Loucy (cell line): ENCODE measurements around the gene BCAN.
A peak's percentile ranks its signal among the peaks of the same experiment; 100 is the strongest.

Experiments used
- H2AFZ ChIP-seq: fragments of 200-600 bp; sonication (generic); 2 replicates; pipeline ENCODE4 v1.6.0; 2016; ENCODE audit warnings: antibody characterized with exemption, mild to moderate bottlenecking, low read length, moderate library complexity
- H3F3A ChIP-seq: fragments of 200-600 bp; 2 replicates; pipeline ENCODE4 v1.6.0; 2016; ENCODE audit warnings: antibody characterized with exemption, low read depth, mild to moderate bottlenecking
- H3K27me3 ChIP-seq: fragments of 200-600 bp; sonication (generic); 2 replicates; pipeline ENCODE4 v1.6.1; 2014; ENCODE audit warnings: low read length, mild to moderate bottlenecking; ENCODE audit not compliant: insufficient read depth, poor library complexity, severe bottlenecking
- H3K36me3 ChIP-seq: fragments of 200-600 bp; sonication (generic); 2 replicates; pipeline ENCODE4 v1.6.1; 2016; ENCODE audit warnings: low read length; ENCODE audit not compliant: insufficient read depth
- H3K4me1 ChIP-seq: fragments of 200-600 bp; sonication (generic); 2 replicates; pipeline ENCODE4 v1.5.1; 2014; ENCODE audit warnings: low read length, mild to moderate bottlenecking; ENCODE audit not compliant: insufficient read depth, poor library complexity, severe bottlenecking
- H3K4me2 ChIP-seq: fragments of 200-600 bp; sonication (generic); 2 replicates; pipeline ENCODE4 v1.6.0; 2014; ENCODE audit warnings: antibody characterized with exemption, low read length, low read depth, mild to moderate bottlenecking; ENCODE audit not compliant: poor library complexity, severe bottlenecking
- H3K4me3 ChIP-seq: fragments of 200-600 bp; sonication (generic); 2 replicates; pipeline ENCODE4 v1.5.1; 2014; ENCODE audit warnings: low read length, mild to moderate bottlenecking, mixed read lengths; ENCODE audit not compliant: poor library complexity, severe bottlenecking
- H3K79me2 ChIP-seq: fragments of 200-600 bp; sonication (generic); 2 replicates; pipeline ENCODE4 v1.6.1; 2014; ENCODE audit warnings: low read length; ENCODE audit not compliant: insufficient read depth
- H3K9ac ChIP-seq: fragments of 200-600 bp; sonication (generic); 2 replicates; pipeline ENCODE4 v1.6.0; 2014; ENCODE audit warnings: mild to moderate bottlenecking, low read depth, low read length, moderate library complexity; ENCODE audit not compliant: poor library complexity, severe bottlenecking
- H3K9me2 ChIP-seq: fragments of 200-600 bp; sonication (generic); replicated peaks from 2 replicates; pipeline ENCODE4 v1.6.1; 2016; ENCODE audit warnings: low read depth, low read length, mixed read lengths
- H3K9me3 ChIP-seq: fragments of 200-600 bp; sonication (generic); 2 replicates; pipeline ENCODE4 v1.6.1; 2014; ENCODE audit warnings: mild to moderate bottlenecking, antibody characterized with exemption, low read length, low read depth; ENCODE audit not compliant: insufficient read depth
- H4K20me1 ChIP-seq: fragments of 200-600 bp; sonication (generic); 2 replicates; pipeline ENCODE4 v1.6.0; 2014; ENCODE audit warnings: antibody characterized with exemption, low read length, mild to moderate bottlenecking; ENCODE audit not compliant: insufficient read depth, poor library complexity, severe bottlenecking
- EZH2phosphoT487 ChIP-seq: fragments of 200-600 bp; IDR thresholded peaks from 2 replicates; pipeline ENCODE4 v1.6.1; 2018; ENCODE audit warnings: antibody characterized with exemption, mild to moderate bottlenecking, moderate library complexity, borderline replicate concordance
- TF ChIP-seq, protein P1 (sequence below): fragments of 200-600 bp; sonication (generic); conservative IDR thresholded peaks from 2 replicates; pipeline ENCODE4 v1.5.1; 2014; ENCODE audit warnings: mild to moderate bottlenecking, antibody characterized with exemption, low read length

BCAN gene

DNA sequence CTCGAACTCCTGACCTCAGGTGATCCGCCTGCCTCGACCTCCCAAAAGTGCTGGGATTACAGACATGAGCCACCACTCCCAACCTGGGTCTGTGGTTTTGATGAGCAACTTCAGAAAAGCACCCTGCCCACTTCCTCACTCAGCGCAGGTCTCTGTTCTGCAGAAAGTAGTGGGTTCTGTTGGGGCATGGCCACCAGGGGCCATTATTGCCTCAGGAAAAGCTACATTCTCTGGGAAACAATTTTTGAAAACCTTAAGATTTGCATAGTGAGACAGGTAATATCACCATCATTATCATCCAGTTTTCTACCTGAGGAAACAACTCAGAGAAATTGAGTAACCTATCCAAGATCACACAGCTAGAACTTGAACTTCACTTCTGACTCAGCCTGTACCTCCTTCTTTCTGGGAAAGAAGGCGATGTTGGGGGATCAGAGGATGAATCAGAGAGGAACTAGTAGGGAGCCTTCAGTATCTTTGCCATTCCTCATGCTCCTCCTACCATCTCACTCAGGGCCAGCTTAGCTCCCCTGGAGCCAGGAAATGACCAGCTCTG, 42.4 kb downstream of the BCAN start:
- Histone ChIP-seq H3K36me3 (no peaks in the 10 kb centered on the region), H2AFZ (no peak overlapping the region)

DNA sequence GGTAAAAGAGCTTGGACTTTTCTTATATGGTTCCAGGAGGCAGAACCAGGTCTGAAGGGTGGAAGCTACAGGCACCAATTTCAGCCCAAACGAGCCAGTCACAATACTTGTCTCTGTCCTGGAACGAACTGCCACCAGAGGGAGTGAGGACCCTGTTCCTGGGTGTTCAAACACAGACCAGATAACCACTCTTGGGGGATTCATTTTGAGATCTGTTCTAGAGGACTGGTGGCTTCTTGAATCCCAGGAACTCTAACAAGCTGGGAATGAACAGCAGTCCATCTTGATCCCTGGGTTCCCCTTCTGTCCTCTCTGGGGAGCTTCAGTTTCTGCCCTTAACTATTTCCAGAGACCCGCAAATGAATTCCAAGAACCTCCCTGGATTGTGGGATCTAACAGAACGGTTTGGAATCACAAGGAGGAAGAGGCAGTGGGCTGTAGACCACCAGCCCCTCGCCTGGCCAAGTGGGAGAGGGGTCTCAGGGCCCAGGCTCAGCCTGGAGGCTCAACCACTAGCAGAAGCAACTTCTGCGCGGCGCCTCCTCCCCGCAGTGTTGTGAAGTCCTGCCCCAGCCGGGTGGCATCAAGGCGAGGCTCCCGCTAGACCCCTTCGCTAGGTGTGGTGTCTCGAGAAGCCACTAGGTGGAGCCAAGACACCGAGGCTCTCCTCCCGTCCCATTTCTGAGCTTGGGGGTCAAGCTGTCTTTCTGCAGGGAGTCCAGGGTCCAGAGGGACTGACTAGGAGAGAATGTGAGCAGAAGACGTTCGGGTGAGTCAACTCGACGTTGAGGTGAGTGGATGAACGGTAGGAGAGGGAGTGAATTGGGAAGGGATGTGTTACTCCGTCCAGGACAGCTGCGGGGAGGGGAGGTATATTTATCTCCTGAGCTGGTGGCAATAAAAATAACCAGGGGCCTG, 47.4 kb downstream of the BCAN start:
- no peaks in the 10 kb centered on the region for H3K79me2 ChIP-seq
- H3K9ac ChIP-seq: peak overlapping the region; percentile 51
- no peaks in the 10 kb centered on the region for H3K9me3 ChIP-seq
- no peaks in the 10 kb centered on the region for H3K27me3 ChIP-seq
- TF ChIP-seq, protein P1, sequence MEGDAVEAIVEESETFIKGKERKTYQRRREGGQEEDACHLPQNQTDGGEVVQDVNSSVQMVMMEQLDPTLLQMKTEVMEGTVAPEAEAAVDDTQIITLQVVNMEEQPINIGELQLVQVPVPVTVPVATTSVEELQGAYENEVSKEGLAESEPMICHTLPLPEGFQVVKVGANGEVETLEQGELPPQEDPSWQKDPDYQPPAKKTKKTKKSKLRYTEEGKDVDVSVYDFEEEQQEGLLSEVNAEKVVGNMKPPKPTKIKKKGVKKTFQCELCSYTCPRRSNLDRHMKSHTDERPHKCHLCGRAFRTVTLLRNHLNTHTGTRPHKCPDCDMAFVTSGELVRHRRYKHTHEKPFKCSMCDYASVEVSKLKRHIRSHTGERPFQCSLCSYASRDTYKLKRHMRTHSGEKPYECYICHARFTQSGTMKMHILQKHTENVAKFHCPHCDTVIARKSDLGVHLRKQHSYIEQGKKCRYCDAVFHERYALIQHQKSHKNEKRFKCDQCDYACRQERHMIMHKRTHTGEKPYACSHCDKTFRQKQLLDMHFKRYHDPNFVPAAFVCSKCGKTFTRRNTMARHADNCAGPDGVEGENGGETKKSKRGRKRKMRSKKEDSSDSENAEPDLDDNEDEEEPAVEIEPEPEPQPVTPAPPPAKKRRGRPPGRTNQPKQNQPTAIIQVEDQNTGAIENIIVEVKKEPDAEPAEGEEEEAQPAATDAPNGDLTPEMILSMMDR: peak; percentile 63
- TF ChIP-seq EZH2phosphoT487: no peak
- H3K4me2 ChIP-seq: peak overlapping the region; percentile 93
- H4K20me1 ChIP-seq: no peaks in the 10 kb centered on the region
- peak overlapping the region; percentile 68 for H3K4me3 ChIP-seq
- no peaks in the 10 kb centered on the region for H3K9me2 ChIP-seq
- no peaks in the 10 kb centered on the region for H3K36me3 ChIP-seq
- H3K4me1 ChIP-seq: peaks cover 24% of the 10 kb centered on the region
- H2AFZ ChIP-seq: peak overlapping the region; percentile 98
- H3F3A ChIP-seq: no peaks in the 10 kb centered on the region

More for the DNA sequence above, 42.4 kb downstream of the BCAN start:
- Histone ChIP-seq H4K20me1 (no peaks in the 10 kb centered on the region), H3K9ac (no peak overlapping the region), H3K9me2 (no peaks in the 10 kb centered on the region), H3K9me3 (no peaks in the 10 kb centered on the region), H3K4me3 (no peak overlapping the region), H3F3A (no peaks in the 10 kb centered on the region), H3K27me3 (peaks cover 5% of the 10 kb centered on the region), H3K79me2 (no peaks in the 10 kb centered on the region), H3K4me2 (no peak overlapping the region), H3K4me1 (peaks cover 9% of the 10 kb centered on the region)
- no peak for TF ChIP-seq EZH2phosphoT487
- TF ChIP-seq, protein P1: peak; percentile 46

DNA sequence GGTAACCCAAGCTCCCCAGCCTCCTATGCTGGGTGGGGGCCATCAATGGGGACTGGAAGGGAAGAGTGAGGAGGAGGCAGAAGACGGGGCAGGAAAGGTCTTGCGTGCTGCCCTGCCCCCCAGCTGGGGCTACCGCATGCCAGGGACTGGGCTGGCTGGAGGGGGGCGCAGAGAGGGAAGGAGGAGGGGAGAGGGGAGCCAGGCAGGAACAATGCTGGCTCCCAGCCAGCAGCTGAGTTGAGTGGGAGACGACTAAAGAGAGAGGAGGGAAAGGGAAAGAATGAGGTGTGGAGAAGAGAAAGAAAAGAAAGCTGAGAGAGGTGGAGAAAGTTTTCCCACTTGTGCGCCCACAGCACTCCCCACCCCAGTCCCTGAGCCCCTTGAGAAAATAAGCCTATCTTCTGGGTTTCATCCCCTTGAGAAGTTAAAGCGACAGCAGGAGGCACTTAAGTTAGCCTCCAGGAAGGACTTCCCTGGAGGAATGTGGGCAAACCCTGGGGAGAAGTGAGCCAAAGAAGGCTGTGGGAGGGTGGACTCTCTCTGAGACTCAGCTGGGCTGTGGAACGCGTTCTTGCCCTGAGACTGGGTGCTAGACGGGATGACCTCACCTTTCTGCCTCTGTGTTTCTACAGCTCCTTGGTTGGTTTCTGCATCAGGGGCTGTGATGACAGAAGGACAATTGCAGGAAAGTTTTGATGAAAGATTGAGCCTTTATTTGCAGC, 48.2 kb downstream of the BCAN start:
- H2AFZ ChIP-seq: no peak overlapping the region
- H3K9ac ChIP-seq: no peak overlapping the region
- no peaks in the 10 kb centered on the region for H3K9me3 ChIP-seq
- TF ChIP-seq, protein P1: no peak
- TF ChIP-seq EZH2phosphoT487: no peak
- H3F3A ChIP-seq: no peaks in the 10 kb centered on the region
- H4K20me1 ChIP-seq: no peaks in the 10 kb centered on the region
- no peaks in the 10 kb centered on the region for H3K36me3 ChIP-seq
- H3K9me2 ChIP-seq: no peaks in the 10 kb centered on the region
- no peak overlapping the region for H3K4me3 ChIP-seq
- no peaks in the 10 kb centered on the region for H3K79me2 ChIP-seq
- H3K4me2 ChIP-seq: no peak overlapping the region
- H3K27me3 ChIP-seq: no peaks in the 10 kb centered on the region
- peaks cover 21% of the 10 kb centered on the region for H3K4me1 ChIP-seq
